DMS53 (cell line): Measurements from ENCODE around the gene PGPEP1.
"Not testable (repeated sequence)": the region's sequence is repeated elsewhere in the genome, so short reads cannot be mapped to it uniquely, and the experiment has no call there.

Source experiments
- DNase-seq: peaks from one replicate; lab custom pipeline; 2025; lab: John Stamatoyannopoulos, UW

The PGPEP1 gene

DNA sequence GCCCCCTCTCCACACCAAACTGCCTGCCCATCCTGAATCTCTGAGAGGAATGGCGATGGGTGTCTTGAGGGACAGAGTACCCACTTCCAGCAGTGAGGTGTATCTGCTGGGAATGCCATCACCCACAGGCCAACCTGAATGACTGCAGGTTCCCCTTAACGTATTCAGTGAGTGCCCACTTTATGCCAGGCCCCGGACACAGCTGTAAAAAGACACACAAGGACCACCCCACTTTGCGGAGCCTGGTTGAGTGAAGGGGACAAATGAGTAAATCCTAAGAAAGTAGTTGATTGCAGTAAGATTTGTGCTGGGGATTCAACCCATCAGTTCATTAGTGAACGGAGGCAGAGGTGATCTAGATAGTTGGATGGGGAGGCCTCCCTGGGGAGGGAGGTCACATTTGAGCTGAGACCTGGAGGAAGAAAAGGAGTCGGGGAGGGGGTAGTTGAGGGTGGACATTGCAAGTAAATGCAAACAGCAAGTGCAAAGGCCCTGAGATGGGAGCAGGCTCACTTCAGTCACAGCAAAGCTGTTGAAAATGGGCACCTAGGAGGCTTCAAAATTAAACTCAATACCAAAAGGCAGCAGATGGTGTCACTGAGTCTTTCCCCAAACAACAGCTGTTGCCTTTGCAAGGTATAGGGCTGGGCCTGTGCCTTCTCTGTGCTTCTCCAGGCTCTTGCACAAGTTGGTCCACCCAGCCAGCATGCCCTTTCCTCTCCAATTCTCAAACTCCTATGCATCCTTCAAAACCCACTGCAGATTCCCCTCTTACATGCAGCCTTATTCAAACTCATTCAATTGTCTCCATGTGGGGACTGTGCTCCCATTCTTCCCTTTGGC lies 49.9 kb downstream of the PGPEP1 start:
- DNase-seq = peak; percentile 41

GRCh38 chr19:18391509-18392075 lies 51.2 kb downstream of the PGPEP1 start:
- no peak for DNase-seq

DNA sequence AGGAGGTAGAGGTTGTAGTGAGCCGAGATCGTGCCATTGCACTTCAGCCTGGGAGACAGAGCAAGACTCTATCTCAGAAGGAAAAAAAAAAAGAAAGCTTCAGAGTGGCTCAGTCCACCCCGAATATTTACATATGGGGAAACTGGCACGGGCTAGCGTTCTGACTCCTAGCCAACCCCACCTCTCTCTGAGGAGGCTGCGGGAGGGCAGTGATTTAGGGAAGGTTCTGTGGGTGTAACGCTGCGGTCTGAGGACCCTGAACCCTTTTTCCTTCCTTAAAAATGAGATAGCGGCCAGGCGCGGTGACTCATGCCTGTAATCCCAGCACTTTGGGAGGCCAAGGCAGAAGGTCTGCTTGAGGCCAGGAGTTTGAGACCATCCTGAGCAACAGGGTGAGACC lies 52.0 kb downstream of the PGPEP1 start:
- no peak for DNase-seq

DNA sequence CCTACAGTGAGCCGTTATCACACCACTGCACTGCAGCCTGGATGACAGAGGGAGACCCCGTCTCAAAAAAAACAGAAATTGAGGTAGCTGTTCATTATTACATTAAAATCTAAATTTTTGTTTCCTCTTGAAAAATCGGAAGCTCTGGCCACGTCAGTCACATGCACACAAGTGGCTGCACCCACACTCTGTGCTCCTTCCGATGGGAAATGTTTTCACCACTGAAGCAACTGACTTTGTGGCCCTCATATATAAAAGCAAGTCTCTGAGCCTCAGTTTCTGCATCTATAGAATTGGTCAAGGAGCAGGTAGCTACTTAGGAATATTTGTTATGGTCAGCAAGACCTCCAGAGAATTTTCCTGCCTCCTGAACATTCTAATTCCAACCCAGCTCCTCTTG lies 52.5 kb downstream of the PGPEP1 start:
- no peak for DNase-seq

- no peak for DNase-seq
These were observed 53.4 kb downstream of the PGPEP1 start for GRCh38 chr19:18393836-18394235.

GRCh38 chr19:18396471-18397241 lies 56.3 kb downstream of the PGPEP1 start:
- DNase-seq = peak; percentile 39

- DNase-seq = peak; percentile 65
These were observed 57.1 kb downstream of the PGPEP1 start, which contains the start of gene LRRC25 for GRCh38 chr19:18397242-18398202. TSS of gene LRRC25 (minus strand) at chr19:18397622. CDS start at chr19:18396963, 659 bp downstream.

GRCh38 chr19:18399008-18399407 lies 58.6 kb downstream of the PGPEP1 start:
- DNase-seq = peak; percentile 30

GRCh38 chr19:18401580-18402112 lies 61.2 kb downstream of the PGPEP1 start:
- peak; percentile 67 for DNase-seq

DNA sequence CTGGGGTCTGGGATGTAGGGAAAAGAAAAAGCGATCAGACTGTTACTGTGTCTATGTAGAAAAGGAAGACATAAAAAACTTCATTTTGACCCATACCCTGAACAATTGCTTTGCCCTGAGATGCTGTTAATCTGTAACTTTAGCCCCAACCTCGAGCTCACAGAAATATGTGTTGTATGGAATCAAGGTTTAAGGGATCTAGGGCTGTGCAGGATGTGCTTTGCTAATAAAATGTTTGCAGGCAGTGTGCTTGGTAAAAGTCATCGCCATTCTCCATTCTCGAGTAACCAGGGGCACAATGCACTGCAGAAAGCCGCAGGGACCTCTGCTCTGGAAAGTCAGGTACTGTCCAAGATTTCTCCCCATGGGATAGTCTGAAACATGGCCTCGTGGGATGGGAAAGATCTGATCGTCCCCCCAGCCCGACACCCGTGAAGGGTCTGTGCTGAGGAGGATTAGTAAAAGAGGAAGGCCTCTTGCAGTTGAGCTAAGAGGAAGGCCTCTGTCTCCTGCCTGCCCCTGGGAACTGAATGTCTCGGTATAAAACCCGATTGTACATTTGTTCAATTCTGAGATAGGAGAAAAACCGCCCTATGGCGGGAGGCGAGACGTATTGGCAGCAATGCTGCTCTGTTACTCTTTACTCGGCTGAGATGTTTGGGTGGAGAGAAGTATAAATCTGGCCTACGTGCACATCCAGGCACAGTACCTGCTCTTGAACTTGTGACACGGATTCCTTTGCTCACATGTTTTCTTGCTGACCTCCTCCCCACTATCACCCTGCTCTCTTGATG lies 62.3 kb downstream of the PGPEP1 start:
- not testable (repeated sequence) for DNase-seq

GRCh38 chr19:18405754-18406153 lies 65.4 kb downstream of the PGPEP1 start:
- DNase-seq = not testable (repeated sequence)

DNA sequence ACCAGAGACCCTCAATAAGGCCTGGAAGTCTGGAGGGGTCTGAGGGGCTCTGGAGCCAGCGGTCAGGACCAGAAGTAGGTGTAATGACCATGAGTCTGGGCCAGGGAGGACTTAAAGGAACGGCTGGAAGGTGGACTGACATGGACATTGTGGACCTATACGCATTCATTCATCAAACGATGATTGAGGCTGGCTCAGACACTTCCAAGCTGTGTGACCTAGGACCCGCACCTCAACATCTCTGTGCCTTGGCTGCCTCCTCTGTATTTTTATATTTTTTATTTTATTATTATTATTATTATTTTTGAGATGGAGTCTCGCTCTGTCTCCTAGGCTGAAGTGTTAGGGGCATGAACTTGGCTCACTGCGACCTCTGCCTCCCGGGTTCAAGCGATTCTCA lies 66.4 kb downstream of the PGPEP1 start:
- DNase-seq = no peak

DNA sequence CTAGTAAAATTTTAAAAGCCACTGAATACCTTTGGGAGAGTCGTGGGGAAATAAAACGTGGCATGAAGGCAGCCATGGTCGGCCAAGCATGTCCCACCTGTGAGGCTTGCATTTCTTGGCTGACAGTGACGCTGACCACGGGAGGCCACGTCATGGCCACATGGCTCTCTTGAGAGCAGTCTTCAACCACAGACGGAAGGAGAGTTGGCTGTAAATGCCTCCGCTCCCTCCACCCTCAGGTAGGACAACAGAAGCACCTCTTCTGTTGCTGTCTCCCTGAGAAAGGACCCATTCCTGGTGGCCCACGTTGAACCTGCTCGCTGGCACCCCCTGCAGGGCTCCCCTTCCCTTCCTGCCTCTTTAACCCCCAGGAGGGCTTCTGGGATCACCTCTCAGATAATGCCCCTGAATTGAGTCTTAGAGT lies 67.7 kb downstream of the PGPEP1 start:
- peak; percentile 68 for DNase-seq

- DNase-seq = no peak
These were observed 72.3 kb downstream of the PGPEP1 start for GRCh38 chr19:18412610-18413239.

DNA sequence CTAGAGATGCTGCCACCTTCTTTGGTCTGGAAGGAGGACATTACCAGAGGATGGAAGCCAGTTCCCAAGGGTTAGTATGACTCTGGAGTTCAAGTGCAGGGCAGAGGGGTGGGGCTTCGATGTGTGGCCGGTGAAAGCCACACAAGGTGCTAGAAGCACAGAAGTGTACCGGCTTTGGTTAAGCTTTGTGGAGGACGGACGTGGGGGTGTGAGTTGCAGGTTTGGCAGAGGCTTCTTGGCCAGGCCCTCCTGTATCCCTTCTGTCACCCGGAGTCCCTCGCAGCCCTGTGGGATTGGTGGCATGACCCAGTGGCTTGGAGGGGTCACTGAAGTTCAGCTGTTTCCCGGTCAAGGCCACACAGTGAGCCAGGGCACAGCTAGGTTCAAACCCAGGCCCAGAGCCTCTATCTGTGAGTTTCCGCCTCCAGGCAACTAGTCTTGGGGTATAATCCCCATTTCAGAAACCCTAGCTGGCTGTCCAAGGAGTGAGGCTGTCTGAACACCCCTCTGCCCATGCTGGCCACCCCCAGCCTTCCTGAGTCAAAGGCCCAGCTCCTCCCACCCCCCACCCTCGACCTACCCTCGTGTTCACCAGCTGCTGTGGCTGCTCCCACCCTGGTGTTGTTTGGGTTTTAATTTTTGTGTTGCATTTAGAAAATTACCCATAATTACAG lies 74.2 kb downstream of the PGPEP1 start:
- no peak for DNase-seq

DNA sequence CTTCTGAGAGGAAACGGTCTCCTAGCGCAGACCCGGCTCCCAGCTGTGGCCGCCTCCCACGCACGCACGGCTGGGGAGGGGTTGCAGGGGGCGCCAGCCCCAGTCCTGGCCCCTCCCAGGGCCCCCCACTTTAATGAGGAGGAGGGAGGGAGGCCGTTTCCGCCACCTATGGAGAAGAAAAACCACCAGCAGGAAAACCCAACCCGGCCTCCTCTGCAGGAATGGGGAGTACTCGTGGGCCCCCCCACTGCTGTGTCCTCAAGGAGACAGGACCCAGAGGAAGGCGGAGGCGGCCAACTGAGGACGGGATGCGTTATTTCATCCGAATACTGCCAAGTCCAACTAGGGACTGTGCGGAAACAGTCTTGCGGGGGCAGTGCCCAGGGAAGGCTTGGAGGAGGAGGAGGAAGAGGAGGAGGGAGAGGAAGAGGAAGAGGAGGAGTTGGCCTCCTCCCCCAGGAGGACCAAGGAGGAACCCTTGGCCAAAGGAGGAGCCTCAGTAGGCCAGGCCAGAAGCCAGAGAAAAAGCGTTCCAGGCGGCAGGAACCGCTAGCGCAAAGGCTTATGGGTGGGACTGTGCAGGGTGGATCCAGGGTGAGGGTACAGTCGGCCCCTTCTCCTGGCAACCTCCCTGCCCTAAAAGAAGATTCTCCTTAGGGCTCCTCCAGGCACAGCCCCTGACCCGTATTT lies 74.9 kb downstream of the PGPEP1 start:
- DNase-seq = no peak

DNA sequence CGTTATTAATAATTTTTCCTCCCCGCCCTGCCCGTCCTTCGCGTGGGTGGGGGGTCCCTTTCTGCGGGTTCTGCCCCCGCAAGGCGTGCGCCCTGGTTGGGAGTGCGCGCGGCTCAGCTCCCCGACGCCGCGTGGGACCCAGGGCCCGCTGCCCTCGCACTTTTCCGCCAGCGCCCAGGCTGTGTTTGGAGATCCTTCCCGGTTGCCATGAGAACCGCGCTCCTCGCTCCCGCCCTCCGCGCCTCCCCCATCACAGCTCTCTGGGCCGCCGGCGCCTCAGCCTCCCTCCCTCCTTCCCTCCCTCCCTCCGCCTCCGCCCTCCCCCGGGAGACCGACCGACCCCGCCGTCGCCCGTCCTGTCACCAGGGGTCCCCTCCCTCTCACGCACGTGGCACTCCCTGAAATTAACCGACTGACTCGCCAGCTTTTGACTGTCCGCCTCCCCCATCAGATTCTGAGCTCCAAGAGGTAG lies 76.4 kb downstream of the PGPEP1 start:
- DNase-seq = peak; percentile 95

DNA sequence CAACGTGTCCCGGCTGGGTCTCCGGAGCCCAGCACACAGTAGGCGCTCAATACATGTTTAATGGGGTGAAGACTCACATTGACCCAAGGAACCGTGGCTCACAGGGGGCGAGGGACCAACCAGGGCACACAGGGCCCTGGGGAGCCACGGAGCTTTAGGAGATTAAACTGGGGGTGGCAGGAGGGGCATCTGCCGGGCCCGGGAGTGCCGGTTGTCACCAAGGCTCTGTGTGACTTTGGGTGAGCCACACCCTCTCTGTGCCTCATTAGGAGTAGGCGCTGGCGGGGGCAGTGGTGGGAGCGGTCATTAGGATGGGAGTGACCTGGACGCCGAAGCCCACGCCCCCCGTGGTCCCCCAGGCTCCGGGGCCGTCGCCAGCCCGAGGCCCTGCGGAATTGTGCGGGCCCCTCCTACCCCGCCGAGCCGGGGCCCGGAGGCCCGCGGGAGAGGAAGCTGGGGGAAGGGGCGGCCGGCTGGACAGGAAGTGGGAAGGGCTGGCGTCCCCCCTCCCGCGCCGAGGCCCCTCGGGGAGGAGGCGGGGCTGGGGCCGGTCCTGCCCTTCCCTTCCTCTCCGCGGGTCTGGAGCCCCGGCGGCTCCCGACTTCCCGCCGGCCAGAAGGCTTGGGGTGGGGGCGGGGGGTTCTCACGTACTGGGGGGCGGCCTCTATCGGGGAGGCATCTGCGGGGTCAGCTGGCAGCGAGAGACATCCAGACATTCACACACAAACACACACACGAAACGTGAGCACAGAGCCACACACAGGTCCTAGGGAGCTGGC lies 77.0 kb downstream of the PGPEP1 start:
- DNase-seq = peak; percentile 90
